Ovary (tissue), 3 donors: Measurements from ENCODE around the gene IL1RAPL2.

Experiments
- CTCF ChIP-seq, 3 donors: fragments of 450-650 bp in 2 of 3; fragments of 200-600 bp in 1 of 3; IDR thresholded peaks; one replicate each; pipeline versions ENCODE4 v1.5.1 to v1.8.0; 2016 to 2022; ENCODE audit warnings: antibody characterized with exemption in 3 of 3, mild to moderate bottlenecking in 1 of 3
- POLR2A ChIP-seq: fragments of 450-650 bp; IDR thresholded peaks from one replicate; pipeline ENCODE4 v1.6.1; 2017; ENCODE audit warnings: antibody characterized with exemption, mild to moderate bottlenecking, moderate library complexity
- donor health status: DM: no; HTN: no; CAD: no.

- TF ChIP-seq CTCF (IDR thresholded peaks at IDR 0.05) (no peak), POLR2A (no peak)
Measured at GRCh38 chrX:104795804-104796203, 229.8 kb downstream of the IL1RAPL2 start.
